MCF 10A (cell line): ENCODE data around the gene CHD5. TPM values are rescaled to one million over a fixed set of nuclear protein-coding genes. Genes with fewer than 3 reads are reported as not detected.

Experiments
- BruUV-seq: library from RNA; stranded (reverse); fragments of 400-500 nt; replicated peaks from 2 replicates; lab custom pipeline; 2021; lab: Mats Ljungman, UMichigan
- CTCF ChIA-PET: fragments of 300-600 bp; sonication (Branson Sonifier 250); formaldehyde crosslinking; extraction: SDS; loops from one replicate; lab custom pipeline; 2021; ENCODE audit warnings: antibody characterized with exemption, inconsistent platforms; lab: Yijun Ruan, JAX
- POLR2A ChIA-PET: fragments of 300-600, 350-650 bp; sonication (Branson Sonifier 250); formaldehyde crosslinking; extraction: SDS; loops from one replicate; lab custom pipeline; 2020; ENCODE audit warnings: antibody characterized with exemption, inconsistent platforms; lab: Yijun Ruan, JAX
- DNase-seq: peaks from one replicate; pipeline ENCODE4 v3.0.0-alpha.2; 2018; ENCODE audit not compliant: unreplicated experiment
- H3K27ac Mint-ChIP-seq: one replicate; pipeline ENCODE4 v1.8.0; 2022; ENCODE audit warnings: mild to moderate bottlenecking, low read depth, mixed read lengths; ENCODE audit not compliant: unreplicated experiment
- H3K27me3 Mint-ChIP-seq: one replicate; pipeline ENCODE4 v1.8.0; 2022; ENCODE audit warnings: mixed read lengths; ENCODE audit not compliant: insufficient read depth, unreplicated experiment
- H3K36me3 Mint-ChIP-seq: one replicate; pipeline ENCODE4 v1.8.0; 2022; ENCODE audit warnings: mild to moderate bottlenecking, moderate library complexity, mixed read lengths; ENCODE audit not compliant: insufficient read depth, unreplicated experiment
- H3K4me1 Mint-ChIP-seq: one replicate; pipeline ENCODE4 v1.8.0; 2022; ENCODE audit warnings: mixed read lengths; ENCODE audit not compliant: insufficient read depth, unreplicated experiment
- H3K4me3 Mint-ChIP-seq: one replicate; pipeline ENCODE4 v1.8.0; 2022; ENCODE audit warnings: mild to moderate bottlenecking, moderate library complexity, mixed read lengths; ENCODE audit not compliant: unreplicated experiment
- H3K9me3 Mint-ChIP-seq: one replicate; pipeline ENCODE4 v1.8.0; 2022; ENCODE audit warnings: mixed read lengths; ENCODE audit not compliant: unreplicated experiment
- CTCF ChIP-seq: fragments of 200-600 bp; IDR thresholded peaks from one replicate; pipeline ENCODE4 v1.8.0; 2022; ENCODE audit warnings: antibody characterized with exemption, mild to moderate bottlenecking; ENCODE audit not compliant: unreplicated experiment
- intact Hi-C: fragments of 100-400 bp; cut with micrococcal nuclease; formaldehyde crosslinking; loops from 2 replicates; pipeline ENCODE4 v1.14.1; 2022
- total RNA-seq: library from RNA; stranded (reverse); gene quantifications from 2 replicates; pipeline ENCODE4 v1.2.3, GENCODE V29; 2022

The CHD5 gene
- total RNA-seq, 1 experiment from 2014 or later, result 0.07 TPM

DNA sequence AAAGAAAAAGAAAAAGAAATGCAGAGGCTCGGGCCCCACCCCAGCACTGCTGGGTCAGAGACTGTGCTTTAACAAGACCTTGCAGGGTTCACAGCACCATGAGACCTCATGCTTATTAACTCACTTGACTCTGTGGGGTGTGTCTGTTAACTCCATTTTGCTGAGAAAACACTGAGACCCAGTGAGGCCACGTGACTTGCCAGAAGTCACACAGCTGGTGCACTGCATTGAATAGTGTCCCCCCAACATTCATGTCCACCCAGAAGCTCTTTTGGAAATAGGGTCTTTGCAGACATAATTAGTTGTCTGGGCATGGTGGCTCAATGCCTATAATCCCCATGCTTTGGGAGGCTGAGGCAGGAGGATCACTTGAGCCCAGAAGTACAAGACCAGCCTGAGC lies 39.7 kb downstream of the CHD5 start:
- ChIA-PET POLR2A (no interaction called here), CTCF (no interaction called here)
- H3K27ac Mint-ChIP-seq, result no peak overlapping the region
- H3K4me1 Mint-ChIP-seq, result no peaks in the 10 kb centered on the region
- BruUV-seq, result no TSS peak
- H3K4me3 Mint-ChIP-seq, result no peak overlapping the region
- H3K9me3 Mint-ChIP-seq, result no peaks in the 10 kb centered on the region
- H3K36me3 Mint-ChIP-seq, result no peaks in the 10 kb centered on the region
- intact Hi-C loops, result no loop called here
- no peak for TF ChIP-seq CTCF
- no peak for DNase-seq
- no peaks in the 10 kb centered on the region for H3K27me3 Mint-ChIP-seq

GRCh38 chr1:6137758-6138157 lies 42.4 kb downstream of the CHD5 start:
- Mint-ChIP-seq H3K9me3 (peaks cover 2% of the 10 kb centered on the region), H3K36me3 (no peaks in the 10 kb centered on the region), H3K27ac (no peak overlapping the region), H3K27me3 (no peaks in the 10 kb centered on the region), H3K4me3 (no peak overlapping the region), H3K4me1 (no peaks in the 10 kb centered on the region)
- DNase-seq, result no peak
- ChIA-PET POLR2A (interaction anchor here (1.1 kb wide), 1 partner anchor 25 kb away, joined by 4 read pairs; no protein-coding TSS in a partner anchor), CTCF (no interaction called here)
- BruUV-seq, result no TSS peak
- intact Hi-C loops, result no loop called here
- TF ChIP-seq CTCF, result no peak

DNA sequence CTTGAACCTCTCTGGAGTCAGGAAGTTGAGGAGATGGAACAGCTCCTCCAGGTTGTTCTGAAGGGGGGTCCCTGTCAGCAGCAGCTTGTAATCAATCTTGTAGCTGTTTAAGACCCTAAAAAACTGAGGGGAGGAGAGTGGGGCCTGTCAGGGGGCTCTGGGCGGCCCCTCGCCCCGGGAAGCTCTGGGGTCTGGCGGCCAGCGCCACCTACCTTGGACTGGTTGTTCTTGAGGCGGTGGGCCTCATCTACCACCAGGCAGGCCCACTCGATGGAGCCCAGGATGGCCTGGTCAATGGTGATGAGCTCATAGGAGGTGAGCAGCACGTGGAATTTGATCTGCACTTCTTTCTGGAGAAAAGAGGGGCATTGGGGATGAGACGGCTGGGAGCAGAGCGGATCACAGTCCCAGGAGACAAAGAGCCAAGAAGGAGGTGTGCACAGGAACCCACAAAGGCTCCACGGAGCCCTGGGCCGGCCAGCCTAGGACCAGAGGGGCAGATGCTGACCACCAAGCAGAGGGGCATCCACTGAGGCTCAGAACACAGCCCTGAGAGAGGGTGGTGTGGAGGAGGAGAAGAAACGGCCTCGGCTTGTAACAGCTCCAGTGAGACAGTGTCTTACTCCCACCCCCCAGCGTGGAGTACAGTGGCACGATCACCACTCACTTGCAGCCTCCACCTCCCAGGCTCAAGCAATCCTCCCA lies 43.5 kb downstream of the CHD5 start:
- intact Hi-C loops, result no loop called here
- Mint-ChIP-seq H3K4me1 (no peaks in the 10 kb centered on the region), H3K36me3 (no peaks in the 10 kb centered on the region), H3K27me3 (no peaks in the 10 kb centered on the region), H3K27ac (no peak overlapping the region), H3K9me3 (peaks cover 13% of the 10 kb centered on the region), H3K4me3 (no peak overlapping the region)
- CTCF ChIA-PET, result interaction anchor here (0.6 to 1.1 kb wide), 3 partner anchors 42 to 268 kb away, joined by 3 to 4 read pairs (median 3); no protein-coding TSS in a partner anchor
- POLR2A ChIA-PET, result interaction anchor here (1.1 kb wide), 1 partner anchor 24 kb away, joined by 4 read pairs; no protein-coding TSS in a partner anchor
- no peak for DNase-seq
- no peak for TF ChIP-seq CTCF
- no TSS peak for BruUV-seq

- Mint-ChIP-seq H3K27me3 (no peaks in the 10 kb centered on the region), H3K36me3 (no peaks in the 10 kb centered on the region), H3K4me3 (no peak overlapping the region), H3K27ac (no peak overlapping the region), H3K4me1 (no peaks in the 10 kb centered on the region), H3K9me3 (peaks cover 13% of the 10 kb centered on the region)
- BruUV-seq, result no TSS peak
- intact Hi-C loops, result no loop called here
- CTCF ChIA-PET, result no interaction called here
- POLR2A ChIA-PET, result interaction anchor here (0.5 kb wide), 1 partner anchor 21 kb away, joined by 3 read pairs; no protein-coding TSS in a partner anchor
- no peak for DNase-seq
- no peak for TF ChIP-seq CTCF
Observed at GRCh38 chr1:6134741-6135510, 45.2 kb downstream of the CHD5 start.
